Gastroesophageal sphincter (tissue), 4 donors: Measurements from ENCODE around the gene CD274. TPM values are rescaled to one million over a fixed set of nuclear protein-coding genes. Genes with fewer than 3 reads are reported as not detected.
"Not testable (repeated sequence)": the region's sequence is repeated elsewhere in the genome, so short reads cannot be mapped to it uniquely, and the experiment has no call there.

ENCODE experiments used
- ATAC-seq: fragments of 150-250 bp; one replicate; pipeline ENCODE4 v1.9.1; 2016; ENCODE audit warnings: mild to moderate bottlenecking, moderate library complexity
- H3K27ac ChIP-seq, 4 donors: fragments of 200-600 bp; sonication (generic) in 3 of 4; 1 replicate in 3 of 4; 2 replicates in 1 of 4; pipeline ENCODE4 v1.5.1; 2016 to 2019
- H3K27me3 ChIP-seq: fragments of 200-600 bp; sonication (generic); one replicate; pipeline ENCODE4 v1.5.1; 2019
- H3K36me3 ChIP-seq, 2 donors: fragments of 200-600 bp; sonication (generic); one replicate each; pipeline ENCODE4 v1.5.1; 2019; ENCODE audit warnings: control low read depth in 1 of 2
- H3K4me1 ChIP-seq, 3 donors: fragments of 200-600 bp; sonication (generic); 1 replicate in 2 of 3; 2 replicates in 1 of 3; pipeline ENCODE4 v1.5.1; 2016 to 2019; ENCODE audit warnings: control low read depth in 2 of 3
- H3K4me3 ChIP-seq, 2 donors: fragments of 200-600 bp; sonication (generic); one replicate each; pipeline ENCODE4 v1.5.1; 2019; ENCODE audit warnings: mild to moderate bottlenecking in 1 of 2, moderate library complexity in 1 of 2
- H3K9me3 ChIP-seq, 3 donors: fragments of 200-600 bp; sonication (generic); one replicate each; pipeline ENCODE4 v1.5.1; 2017 to 2019; ENCODE audit warnings: control low read depth in 2 of 3
- EP300 ChIP-seq: sonication (generic); formaldehyde crosslinking; IDR thresholded peaks from one replicate; pipeline ENCODE4 v1.6.1; 2017; ENCODE audit warnings: antibody characterized with exemption, mild to moderate bottlenecking
- POLR2A ChIP-seq, 2 donors: fragments of 450-650 bp; IDR thresholded peaks; one replicate each; pipeline ENCODE4 v1.6.1; 2017; ENCODE audit warnings: antibody characterized with exemption in 2 of 2, mild to moderate bottlenecking in 2 of 2, moderate library complexity in 1 of 2
- POLR2AphosphoS5 ChIP-seq: sonication (generic); formaldehyde crosslinking; IDR thresholded peaks from one replicate; pipeline ENCODE4 v1.6.1; 2017; ENCODE audit warnings: antibody characterized with exemption
- WGBS, 2 donors: methylation state at CpG; one replicate each; pipeline ENCODE4 v1.1.5; 2018; ENCODE audit warnings: low coverage in 1 of 2; 5-methylcytosine and 5-hydroxymethylcytosine counted together
- total RNA-seq, 4 donors: library from RNA; depleted of rRNA; stranded (reverse); fragments of >200 nt; gene quantifications; one replicate each; pipeline ENCODE4 v1.1.0, GENCODE V29; 2016
- TF ChIP-seq, protein P1 (sequence below), 4 experiments: fragments of 200-600 bp in 2 of 4; fragments of 450-650 bp in 2 of 4; sonication (generic) in 1 of 4; IDR thresholded peaks; one replicate each; pipeline ENCODE4 v1.5.1; 2017 to 2019; ENCODE audit warnings: antibody characterized with exemption in 4 of 4, mild to moderate bottlenecking in 2 of 4, moderate library complexity in 2 of 4

CD274 gene
- total RNA-seq, 4 donors from 2014 or later, result 0.73 to 3.6 (median 2.7) TPM

DNA sequence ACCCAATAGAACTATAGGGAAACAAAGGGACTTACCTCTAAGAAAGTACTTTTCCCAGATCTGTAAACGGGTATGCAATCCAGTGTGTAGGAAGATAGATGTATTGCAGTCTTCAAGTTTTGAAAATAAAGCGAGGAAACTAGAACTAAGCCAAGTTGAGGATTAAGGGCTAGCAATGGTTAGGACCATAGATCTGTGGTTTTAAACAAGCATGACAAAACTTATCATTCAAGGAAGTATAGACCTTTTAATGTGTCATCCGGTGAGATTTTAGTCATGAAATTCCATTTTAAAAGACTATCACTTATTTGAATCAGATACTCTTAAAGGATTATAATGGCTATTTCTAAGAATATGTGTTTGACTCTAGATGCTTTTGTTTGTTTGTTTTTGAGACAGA lies 20.5 kb downstream of the CD274 start:
- H3K27ac ChIP-seq, result no peak overlapping the region
- TF ChIP-seq EP300 (no peak), POLR2A (IDR thresholded peaks at IDR 0.05) (no peak)
- TF ChIP-seq, protein P1, sequence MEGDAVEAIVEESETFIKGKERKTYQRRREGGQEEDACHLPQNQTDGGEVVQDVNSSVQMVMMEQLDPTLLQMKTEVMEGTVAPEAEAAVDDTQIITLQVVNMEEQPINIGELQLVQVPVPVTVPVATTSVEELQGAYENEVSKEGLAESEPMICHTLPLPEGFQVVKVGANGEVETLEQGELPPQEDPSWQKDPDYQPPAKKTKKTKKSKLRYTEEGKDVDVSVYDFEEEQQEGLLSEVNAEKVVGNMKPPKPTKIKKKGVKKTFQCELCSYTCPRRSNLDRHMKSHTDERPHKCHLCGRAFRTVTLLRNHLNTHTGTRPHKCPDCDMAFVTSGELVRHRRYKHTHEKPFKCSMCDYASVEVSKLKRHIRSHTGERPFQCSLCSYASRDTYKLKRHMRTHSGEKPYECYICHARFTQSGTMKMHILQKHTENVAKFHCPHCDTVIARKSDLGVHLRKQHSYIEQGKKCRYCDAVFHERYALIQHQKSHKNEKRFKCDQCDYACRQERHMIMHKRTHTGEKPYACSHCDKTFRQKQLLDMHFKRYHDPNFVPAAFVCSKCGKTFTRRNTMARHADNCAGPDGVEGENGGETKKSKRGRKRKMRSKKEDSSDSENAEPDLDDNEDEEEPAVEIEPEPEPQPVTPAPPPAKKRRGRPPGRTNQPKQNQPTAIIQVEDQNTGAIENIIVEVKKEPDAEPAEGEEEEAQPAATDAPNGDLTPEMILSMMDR (IDR thresholded peaks at IDR 0.05), result no peak
- WGBS, 2 donors, result 84 to 100% methylated on average over 3 of the region's 3 CpGs
- no peak overlapping the region for H3K4me3 ChIP-seq
- H3K27me3 ChIP-seq, result no peaks in the 10 kb centered on the region
- H3K9me3 ChIP-seq, result no peaks in the 10 kb centered on the region
- peaks cover 0 to 6% of the 10 kb centered on the region in 2 donors for H3K36me3 ChIP-seq
- peaks cover 0 to 16% (median 0%) of the 10 kb centered on the region in 3 donors for H3K4me1 ChIP-seq
- ATAC-seq, result no peak

DNA sequence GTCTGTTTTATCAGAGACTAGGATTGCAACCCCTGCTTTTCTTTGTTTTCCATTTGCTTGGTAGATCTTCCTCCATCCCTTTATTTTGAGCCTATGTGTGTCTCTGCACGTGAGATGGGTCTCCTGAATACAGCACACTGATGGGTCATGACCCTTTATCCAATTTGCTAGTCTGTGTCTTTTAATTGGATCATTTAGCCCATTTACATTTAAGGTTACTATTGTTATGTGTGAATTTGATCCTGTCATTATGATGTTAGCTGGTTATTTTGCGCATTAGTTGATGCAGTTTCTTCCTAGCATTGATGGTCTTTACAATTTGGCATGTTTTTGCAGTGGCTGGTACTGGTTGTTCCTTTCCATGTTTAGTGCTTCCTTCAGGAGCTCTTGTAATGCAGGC lies 25.3 kb downstream of the CD274 start:
- H3K4me3 ChIP-seq, H3K36me3 ChIP-seq, H3K9me3 ChIP-seq, H3K27me3 ChIP-seq, H3K27ac ChIP-seq, ATAC-seq, H3K4me1 ChIP-seq: not testable (repeated sequence)
- 87 to 88% methylated on average over 2 of the region's 2 CpGs for WGBS, 2 donors

DNA sequence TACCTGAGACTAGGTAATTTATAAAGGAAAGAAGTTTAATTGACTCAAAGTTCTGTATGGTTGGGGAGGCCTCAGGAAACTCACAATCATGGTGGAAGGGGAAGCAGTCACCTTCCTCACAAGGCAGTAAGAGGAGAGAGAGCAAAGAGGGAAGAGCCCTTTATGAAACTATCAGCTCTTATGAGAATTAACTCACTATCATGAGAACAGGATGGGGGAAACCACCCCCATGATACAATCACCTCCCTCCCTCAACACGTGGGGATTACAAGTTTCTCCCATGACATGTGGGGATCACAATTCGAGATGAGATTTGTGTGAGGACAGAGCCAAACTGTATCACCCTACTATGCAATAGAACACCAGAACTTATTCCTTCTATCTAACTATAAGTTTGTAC lies 27.9 kb downstream of the CD274 start:
- 72 to 76% methylated on average over 2 of the region's 2 CpGs for WGBS, 2 donors
- H3K27me3 ChIP-seq, result no peaks in the 10 kb centered on the region
- no peaks in the 10 kb centered on the region for H3K4me1 ChIP-seq
- no peaks in the 10 kb centered on the region for H3K36me3 ChIP-seq
- no peak overlapping the region for H3K4me3 ChIP-seq
- TF ChIP-seq POLR2AphosphoS5 (no peak), POLR2A (IDR thresholded peaks at IDR 0.05) (no peak), EP300 (no peak)
- TF ChIP-seq, protein P1 (IDR thresholded peaks at IDR 0.05), result no peak
- ATAC-seq, result no peak
- no peak overlapping the region for H3K27ac ChIP-seq
- no peaks in the 10 kb centered on the region for H3K9me3 ChIP-seq

DNA sequence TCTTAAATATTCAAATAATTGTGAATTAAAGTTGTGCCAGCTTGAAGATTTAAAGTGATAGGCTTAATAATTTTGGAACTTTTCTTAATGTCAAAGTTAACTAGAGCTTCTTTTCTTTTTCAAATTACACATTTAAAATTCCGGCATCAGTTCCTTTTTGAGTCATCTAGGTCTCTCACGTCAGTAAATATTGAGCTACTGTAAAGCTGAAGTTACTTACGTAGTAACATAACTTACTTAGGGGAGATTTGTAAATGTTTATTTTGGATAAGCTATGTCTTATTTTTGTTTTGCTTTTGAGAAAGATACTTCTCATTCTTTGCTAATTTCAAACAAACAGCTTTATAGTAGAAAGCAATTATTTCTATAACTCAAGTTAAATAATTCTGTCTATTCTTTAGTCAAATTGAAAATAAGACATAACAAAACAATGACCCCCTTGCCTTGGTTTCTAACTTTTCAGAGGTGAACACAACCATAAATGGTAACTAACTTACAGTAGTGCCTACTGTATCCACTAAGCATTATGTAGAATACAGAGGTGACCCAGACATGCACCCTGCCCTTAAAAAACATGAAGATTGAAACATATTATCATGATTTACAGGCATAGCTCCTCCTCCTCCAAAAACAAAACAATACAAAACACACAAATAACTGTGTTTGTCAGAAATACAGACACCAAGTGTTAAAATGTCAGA lies 29.8 kb downstream of the CD274 start:
- H3K27ac ChIP-seq, result no peak overlapping the region
- H3K4me1 ChIP-seq, result no peaks in the 10 kb centered on the region
- 76 to 83% methylated on average over 3 of the region's 3 CpGs for WGBS, 2 donors
- H3K4me3 ChIP-seq, result no peak overlapping the region
- ATAC-seq, result no peak
- H3K36me3 ChIP-seq, result no peaks in the 10 kb centered on the region
- no peak for TF ChIP-seq EP300
- no peak for TF ChIP-seq POLR2A (IDR thresholded peaks at IDR 0.05)
- TF ChIP-seq, protein P1 (IDR thresholded peaks at IDR 0.05), result no peak
- no peaks in the 10 kb centered on the region for H3K9me3 ChIP-seq
- H3K27me3 ChIP-seq, result no peaks in the 10 kb centered on the region

DNA sequence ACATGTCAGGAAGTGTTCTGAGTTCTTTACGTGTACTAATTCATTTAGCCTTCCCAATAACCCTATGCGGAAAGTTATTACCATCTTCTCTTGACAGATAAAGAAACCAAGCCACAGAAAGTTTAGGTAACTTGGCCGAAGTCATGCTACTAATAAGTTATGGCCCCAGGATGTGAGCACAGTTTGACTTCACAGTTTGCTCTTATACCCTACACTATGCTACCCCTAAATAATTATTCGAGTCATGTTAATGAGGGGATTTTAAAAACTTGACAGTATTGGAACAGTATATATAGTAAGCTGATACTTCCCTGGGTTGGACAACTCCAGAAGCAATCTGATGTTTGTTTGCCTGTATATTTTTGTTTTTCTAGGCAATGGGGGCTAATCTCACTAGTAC lies 30.6 kb downstream of the CD274 start:
- 81 to 84% methylated on average over 4 of the region's 4 CpGs for WGBS, 2 donors

More for the DNA sequence above, 30.6 kb downstream of the CD274 start:
- no peaks in the 10 kb centered on the region for H3K9me3 ChIP-seq
- no peaks in the 10 kb centered on the region for H3K4me1 ChIP-seq
- no peak for TF ChIP-seq POLR2AphosphoS5
- TF ChIP-seq POLR2A (IDR thresholded peaks at IDR 0.05), result no peak
- TF ChIP-seq, protein P1 (IDR thresholded peaks at IDR 0.05), result no peak
- no peak for TF ChIP-seq EP300
- H3K4me3 ChIP-seq, result no peak overlapping the region
- no peaks in the 10 kb centered on the region for H3K27me3 ChIP-seq
- no peaks in the 10 kb centered on the region for H3K36me3 ChIP-seq
- no peak for ATAC-seq
- no peak overlapping the region for H3K27ac ChIP-seq
